Measurements from ENCODE around the gene SLC24A3.

DNA sequence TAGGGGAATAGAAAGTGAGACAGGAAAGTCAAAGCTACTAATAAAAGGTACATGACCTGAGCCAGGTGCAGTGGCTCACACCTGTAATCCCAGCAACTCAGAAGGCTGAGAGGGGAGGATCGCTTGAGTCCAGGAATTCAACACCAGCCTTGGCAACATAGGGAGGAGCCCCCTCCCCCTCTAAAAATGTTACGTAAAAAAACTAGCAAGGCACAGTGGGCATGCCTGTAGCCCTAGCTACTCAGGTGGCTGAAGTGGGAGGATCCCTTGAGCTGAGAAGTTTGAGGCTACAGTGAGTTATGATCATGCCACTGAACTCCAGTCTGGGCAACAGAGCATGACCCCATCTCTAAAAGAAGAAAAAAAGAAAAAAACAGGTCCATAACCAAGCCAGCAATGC, 359.6 kb downstream of the SLC24A3 start:
- TF ChIP-seq, protein P1, sequence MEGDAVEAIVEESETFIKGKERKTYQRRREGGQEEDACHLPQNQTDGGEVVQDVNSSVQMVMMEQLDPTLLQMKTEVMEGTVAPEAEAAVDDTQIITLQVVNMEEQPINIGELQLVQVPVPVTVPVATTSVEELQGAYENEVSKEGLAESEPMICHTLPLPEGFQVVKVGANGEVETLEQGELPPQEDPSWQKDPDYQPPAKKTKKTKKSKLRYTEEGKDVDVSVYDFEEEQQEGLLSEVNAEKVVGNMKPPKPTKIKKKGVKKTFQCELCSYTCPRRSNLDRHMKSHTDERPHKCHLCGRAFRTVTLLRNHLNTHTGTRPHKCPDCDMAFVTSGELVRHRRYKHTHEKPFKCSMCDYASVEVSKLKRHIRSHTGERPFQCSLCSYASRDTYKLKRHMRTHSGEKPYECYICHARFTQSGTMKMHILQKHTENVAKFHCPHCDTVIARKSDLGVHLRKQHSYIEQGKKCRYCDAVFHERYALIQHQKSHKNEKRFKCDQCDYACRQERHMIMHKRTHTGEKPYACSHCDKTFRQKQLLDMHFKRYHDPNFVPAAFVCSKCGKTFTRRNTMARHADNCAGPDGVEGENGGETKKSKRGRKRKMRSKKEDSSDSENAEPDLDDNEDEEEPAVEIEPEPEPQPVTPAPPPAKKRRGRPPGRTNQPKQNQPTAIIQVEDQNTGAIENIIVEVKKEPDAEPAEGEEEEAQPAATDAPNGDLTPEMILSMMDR (IDR thresholded peaks at IDR 0.05): no peak
- TF ChIP-seq POLR2A (IDR thresholded peaks at IDR 0.05): no peak
